HG03025 (cell line): Measurements from ENCODE around the gene RBM28.
"Not testable (repeated sequence)": the region's sequence is repeated elsewhere in the genome, so short reads cannot be mapped to it uniquely, and the experiment has no call there.

Experiments used
- ATAC-seq: cut with Tn5 transposase; IDR thresholded peaks from one replicate; pipeline ENCODE4 v1.9.1; 2021; ENCODE audit warnings: mild to moderate bottlenecking, moderate library complexity; ENCODE audit not compliant: unreplicated experiment, low FRiP score

RBM28 gene

DNA sequence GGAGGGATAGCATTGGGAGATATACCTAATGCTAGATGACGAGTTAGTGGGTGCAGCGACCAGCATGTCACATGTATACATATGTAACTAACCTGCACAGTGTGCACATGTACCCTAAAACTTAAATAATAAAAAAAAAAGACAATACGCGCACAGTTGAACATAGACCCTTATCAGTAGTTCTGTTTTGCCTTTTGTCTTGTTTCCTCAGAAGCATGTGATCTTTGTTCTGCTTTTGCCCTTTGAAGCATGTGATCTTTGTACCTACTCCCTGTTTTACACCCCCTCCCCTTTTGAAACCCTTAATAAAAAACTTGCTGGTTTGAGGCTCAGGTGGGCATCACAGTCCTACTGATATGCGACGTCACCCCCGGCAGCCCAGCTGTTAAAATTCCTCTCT, 45.7 kb downstream of the RBM28 start:
- not testable (repeated sequence) for ATAC-seq

DNA sequence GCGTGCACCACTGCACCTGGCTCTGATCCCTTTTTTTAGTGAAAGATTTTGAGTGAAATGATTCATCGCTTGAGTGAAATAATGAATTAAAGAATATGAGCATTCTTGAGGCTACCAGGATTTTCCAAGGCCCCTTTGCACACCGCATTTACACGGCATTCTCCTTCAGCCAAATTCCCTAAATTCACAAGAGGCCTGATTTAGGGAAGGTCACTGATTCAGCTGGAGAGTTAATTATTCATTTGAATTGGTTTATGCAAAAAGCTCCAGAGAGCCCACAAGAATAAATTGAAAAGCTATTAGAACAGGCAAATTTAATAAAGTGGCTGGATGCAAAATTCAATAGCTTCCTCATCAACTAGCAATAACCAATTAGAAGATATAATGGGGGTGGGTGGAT, 56.2 kb downstream of the RBM28 start:
- ATAC-seq = no peak

DNA sequence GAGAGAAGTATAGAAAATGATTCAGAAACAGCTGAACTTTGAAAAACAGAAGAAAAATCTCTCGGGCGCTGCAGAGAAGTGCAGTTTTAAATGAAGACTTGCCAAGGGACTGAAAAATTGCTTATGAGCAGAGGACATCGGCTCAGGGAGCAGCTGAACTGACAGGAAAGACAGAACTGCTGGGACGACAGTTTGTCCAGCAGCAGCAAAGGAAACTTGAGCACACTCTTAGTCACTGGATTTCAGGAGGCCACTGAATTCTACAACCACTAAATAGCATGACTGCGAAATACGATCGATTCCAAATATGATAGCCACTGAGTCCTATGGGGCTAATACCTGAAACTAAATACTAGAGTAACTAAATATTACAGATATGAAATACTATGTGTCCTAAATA, 59.6 kb downstream of the RBM28 start:
- no peak for ATAC-seq

DNA sequence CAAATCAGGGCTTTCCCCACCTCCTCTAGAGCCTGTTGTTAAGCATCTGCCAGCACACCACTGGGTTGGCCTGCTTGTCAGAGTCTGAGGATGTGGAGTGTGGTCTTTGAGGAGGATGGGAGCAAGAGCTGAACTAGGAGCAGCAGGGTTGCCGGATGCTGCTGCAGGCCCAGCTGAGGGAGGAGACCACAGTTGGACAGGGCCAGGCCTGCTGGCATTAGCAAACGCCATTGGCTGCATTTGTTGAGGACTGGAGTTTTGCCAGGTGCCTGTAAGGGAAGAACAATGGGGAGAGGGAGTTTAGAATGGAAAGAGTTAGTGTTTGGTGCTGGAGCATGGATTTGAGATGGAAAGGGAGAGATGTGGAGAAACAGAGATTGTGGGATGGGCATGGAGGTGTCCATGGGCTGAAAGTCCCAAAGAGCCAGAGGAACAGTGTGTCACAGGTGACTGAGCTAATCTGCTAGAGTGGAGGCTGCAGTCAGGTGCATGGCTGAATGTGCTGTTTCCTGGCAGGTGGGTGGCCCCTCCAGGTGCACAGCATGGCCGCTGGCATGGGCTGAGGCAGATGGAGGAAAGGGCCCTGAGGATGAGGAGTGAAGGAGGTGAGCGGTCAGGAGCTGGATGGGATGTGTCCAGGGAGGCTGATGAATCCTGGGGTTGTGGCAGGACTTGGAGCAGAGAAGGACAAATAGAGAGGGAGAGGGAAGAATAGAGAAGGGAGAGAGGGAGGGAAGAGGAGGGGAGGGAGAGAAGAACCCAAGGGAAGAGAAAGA, 61.9 kb downstream of the RBM28 start:
- ATAC-seq = no peak

DNA sequence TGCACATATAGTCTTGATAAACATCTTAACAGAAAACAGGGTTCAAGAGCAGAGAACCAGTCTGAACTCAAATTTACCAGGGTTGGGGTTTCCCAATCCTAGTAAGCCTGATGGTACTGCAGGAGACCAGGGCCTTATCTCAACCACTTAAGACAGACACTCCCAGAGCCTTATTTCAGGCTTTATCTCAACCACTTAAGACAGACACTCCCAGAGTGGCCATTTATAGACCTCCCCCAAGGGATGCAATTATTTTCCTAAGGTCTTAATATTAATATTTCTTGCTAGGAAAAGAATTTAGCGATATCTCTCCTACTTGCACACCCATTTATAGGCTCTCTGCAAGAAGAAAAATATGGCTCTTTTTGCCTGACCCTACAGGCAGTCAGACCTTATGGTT, 63.3 kb downstream of the RBM28 start:
- not testable (repeated sequence) for ATAC-seq

DNA sequence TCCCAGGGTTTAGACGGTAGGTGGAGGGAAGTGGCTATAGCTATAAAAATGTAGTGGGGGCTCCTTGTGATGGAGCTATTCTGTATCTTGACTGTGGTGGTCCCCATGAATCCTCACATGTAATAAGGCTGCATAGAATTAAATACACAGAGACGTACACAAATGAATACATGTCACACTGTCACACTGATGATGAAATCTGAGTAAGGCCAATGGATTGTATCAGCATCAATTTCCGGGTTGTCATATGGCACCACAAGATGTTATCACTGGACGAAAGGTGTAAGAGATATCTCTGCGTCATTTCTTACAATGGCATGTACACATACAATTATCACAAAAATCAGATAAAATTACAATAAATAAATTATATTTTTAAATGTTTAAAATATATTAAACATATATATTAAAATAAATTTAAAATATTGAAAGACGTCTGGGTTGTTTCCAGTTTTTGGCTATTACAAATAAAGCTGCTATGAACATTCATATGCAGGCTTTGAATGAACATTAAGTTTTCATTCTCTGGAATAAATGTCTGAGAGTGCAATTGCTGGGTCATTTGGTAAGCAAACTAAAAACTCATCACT, 64.5 kb downstream of the RBM28 start:
- no peak for ATAC-seq

DNA sequence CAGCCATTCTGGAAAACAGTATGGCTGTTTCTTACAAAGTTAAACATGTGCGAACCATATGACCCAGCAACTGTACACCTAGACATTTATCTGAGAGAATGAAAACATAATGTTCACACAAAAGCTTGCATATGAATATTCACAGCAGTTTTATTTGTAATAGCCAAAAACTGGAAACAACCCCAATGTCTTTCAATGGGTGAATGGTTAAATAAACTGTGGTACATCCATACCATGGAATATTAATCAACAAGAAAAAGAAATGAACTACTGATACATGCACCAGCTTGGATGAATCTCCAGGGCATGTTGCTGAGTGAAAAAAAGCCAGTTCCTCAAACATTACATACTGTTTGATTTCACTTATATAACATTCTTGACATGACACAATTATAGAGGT, 65.3 kb downstream of the RBM28 start:
- no peak for ATAC-seq

DNA sequence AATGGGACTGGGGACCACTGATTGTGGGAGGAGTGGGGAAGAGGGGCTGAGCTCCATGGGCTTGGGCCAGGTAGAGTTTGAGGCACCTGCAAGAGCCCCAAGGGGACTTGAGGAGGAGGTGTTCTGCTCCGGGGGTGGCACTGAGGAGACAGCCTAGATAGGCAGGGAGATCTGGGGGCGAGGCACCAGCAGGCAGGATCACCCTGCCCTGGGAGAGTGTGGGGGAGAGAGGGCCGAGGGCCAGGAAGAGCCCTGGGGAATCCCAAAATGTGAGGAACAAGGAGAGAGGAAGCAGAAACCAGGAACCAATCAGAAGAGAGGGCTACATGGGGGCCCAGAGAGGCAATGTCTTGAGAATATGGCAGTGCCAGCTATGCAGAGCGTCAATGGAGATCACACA, 68.0 kb downstream of the RBM28 start:
- no peak for ATAC-seq

DNA sequence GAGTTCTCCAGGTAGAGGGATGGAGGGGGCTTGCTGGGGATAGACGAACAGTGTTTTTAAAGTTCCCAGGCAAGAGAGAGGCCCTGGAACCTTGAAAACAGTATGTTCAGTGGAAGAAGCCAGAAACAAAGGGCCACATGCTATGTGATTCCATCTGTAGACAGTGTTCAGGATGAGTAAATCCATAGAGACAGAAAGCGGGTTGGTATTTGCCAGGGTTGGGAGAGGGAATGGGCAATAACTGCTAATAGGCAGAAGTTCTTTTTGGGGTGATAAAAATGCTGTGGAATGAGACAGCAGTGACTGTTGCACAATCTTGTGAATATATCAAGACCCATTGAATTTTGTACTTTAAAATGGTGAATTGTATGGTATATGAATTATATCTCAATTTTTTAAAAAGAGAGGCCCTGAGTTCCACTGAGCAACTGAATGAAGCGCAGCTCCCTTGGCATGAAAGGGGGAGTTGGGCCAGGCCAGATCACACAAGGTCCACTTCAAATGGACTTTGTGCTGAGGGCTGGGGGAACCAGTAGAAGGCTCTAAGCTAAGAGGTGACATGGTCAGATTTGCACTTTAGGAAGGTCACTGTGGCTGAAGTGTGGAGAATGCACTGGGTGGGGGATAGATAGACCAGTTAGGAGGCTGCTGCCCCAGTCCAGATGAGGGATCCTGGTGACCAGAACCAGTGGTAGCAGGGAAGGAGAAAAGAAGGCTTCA, 68.7 kb downstream of the RBM28 start:
- ATAC-seq = no peak

DNA sequence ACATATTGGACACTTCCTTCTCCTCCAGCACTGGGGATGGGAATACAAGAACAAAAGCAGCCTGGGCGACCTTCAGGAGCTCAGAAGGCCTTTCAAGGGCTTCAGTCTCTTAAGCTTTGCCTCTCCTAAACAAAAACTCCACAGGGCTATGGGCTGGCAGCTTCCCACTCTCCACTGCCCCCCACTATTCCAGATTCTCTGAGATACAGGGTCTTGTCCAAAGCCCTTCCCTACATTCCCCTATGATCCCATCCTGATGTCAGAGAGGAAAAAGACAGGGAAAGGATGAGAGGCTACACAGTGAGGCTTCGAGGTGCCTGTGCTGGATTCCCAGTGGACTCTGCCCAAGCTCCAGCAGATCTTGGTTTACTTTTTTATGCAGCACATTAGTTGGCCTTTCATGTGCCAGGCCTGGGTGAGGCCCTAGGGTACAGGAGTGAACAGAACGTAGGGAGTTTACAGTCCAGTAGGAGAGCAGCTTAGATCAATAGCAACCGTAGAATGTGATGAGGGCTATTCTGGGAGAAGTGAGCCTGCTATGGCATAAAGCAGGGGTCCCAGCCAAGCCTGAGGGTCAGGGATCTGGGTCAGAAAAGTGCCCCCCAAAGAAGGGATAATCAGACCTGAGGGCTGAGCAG, 69.3 kb downstream of the RBM28 start:
- no peak for ATAC-seq

DNA sequence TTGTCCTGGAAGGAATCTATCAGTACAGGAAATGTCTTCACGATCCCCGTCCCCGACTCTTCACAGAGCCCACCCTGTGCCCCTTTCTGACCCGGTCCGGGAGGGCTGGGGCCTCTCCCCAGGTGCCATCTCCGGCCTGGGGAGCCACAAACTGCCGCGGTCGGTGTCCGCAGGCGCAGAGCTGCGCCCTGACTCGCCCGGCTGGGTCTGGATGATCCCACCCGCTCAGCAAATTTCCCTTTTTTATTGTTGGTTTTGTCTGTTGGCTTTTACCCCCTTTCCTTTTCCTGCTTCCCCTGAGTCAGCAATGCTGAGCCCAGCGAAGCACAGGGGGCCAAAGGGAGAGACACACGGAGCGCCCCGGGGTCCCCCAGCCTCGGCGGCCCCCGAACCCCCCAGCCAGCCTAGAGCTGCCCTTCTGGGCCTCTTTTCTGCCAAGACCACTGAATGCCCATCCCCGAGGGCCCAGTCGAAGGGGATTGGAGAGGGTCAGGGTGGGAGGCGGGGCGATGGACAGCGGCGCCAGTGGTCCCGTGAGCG, 71.7 kb downstream of the RBM28 start:
- no peak for ATAC-seq

DNA sequence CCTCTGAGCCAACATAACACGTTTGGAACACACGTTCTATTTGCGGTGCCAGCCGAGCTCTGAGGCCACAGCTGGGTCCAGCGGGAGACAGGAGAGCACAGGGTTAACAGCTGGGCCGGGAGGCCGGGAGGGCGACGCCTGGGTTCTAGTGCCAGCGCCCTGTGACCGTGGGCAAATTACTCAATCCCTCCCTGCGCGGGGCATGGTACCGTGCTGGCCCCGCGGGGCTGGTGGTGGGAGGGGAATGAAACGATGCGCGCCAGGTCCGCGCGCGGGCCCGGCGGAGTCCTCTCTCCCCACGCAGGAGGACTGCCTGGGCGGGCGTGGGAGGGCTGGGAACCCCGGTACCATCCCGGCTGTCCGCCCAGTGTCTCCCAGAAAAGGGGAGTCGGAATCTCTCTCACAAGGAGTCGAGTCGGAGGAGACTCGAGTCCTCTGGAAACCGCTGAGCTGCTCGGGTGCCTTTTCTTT, 72.2 kb downstream of the RBM28 start:
- ATAC-seq = no peak

DNA sequence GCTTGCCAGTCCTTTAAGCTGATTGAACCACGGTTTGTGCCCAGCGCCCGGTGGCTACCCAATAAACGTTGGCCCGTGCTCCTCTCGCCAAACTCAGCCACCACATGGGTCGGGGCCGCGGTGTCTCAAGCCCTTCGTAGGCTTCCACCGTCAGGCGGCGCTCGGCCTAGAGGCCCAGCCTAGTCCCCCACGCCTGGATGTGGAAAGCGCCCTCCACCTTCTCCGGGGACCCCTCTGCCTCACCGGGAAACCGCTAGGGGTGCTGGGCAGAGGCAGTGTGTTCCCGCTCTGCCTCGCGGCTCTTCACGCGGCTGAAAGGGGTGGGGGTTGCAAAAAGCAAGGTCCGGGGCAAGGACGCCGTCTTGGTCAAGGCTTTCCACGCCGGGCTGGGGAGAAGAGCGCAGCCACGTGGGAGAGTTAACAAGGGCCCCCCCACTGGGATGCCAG, 72.9 kb downstream of the RBM28 start:
- no peak for ATAC-seq

DNA sequence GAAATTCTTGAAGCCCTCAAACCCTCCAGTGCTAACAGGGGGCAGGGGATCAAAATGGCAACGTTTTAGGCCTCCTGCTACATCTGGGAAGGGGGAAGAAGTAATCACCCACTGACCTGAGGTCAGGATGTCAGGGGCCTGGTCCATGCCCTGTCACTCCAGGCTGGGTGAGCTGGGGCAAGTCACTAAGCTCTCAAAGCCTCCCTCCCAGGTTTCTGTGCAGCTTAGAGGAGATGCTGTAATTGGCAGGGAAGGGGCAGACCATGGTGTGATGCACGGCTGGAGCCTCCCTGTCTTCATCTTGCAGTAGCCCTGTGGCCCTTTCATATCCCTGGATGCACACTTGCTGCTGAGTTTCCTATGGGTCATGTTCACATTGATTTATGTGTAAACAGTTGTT, 75.5 kb downstream of the RBM28 start:
- ATAC-seq = no peak

DNA sequence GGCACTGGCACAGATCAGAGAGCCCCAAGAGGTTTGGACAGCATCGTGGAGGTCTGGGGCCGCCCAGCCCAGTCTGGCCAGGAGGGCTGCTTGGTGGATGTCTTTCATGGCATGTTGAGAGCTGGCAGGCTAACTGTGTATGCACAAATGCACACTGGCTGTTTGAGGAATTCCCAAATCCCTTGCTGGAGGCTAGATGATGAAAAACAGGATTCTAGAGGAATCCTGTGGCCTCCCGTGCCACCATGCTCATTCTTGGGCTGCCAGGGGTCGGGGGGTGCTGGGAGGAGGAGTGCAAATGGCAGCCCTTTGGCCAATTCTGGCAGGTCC, 76.1 kb downstream of the RBM28 start:
- no peak for ATAC-seq

DNA sequence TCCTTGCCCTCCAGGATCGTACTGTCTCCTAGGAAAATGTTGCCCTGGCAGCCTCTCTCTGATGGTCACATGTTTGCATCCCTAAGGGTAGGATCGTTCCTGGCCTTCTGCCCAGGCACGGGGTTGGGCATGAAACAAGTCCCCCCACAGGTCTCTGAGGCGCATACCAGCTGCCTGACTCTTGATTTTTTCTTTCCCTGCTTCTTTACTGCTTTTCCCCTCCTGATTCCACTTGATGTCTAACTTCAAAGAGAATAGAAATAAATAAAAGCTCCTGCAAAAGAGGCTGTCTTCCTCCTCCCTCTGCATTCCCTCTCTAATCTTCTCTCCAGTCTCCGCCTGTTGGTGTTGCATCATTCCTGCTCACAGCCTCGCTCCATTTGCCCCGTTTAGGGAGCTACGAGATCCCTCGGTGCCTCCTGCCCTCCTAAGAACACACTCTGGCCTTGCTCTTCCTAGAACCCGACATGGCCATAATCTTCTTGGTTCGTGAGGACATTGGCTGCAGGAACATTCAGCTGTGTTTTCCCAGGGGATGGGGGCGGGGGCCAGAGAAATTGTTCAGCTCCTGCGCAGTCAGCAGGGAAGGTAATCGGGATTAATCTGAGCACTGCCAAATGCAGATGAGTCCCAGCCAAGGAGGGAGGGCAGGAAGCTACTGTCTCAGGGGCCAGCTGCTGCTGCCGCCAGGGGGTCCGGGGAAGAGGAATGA, 76.7 kb downstream of the RBM28 start:
- no peak for ATAC-seq

DNA sequence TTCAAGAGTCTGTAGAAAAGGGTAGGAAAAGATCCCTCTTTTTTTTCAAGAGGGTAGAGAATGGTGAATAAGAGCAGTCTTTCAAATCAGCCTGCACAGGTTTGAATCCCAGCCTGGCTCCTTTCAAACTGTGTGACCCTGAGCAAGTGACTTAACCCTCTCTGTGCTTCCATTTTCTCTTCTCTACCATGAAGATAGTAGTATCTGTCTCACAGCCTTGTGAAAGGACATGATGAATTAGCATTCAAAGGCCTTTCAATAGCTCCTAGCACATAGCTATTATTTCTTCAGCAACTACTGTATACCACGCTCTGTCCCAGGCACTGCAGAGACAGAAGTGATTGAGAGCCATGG, 77.2 kb downstream of the RBM28 start:
- no peak for ATAC-seq

DNA sequence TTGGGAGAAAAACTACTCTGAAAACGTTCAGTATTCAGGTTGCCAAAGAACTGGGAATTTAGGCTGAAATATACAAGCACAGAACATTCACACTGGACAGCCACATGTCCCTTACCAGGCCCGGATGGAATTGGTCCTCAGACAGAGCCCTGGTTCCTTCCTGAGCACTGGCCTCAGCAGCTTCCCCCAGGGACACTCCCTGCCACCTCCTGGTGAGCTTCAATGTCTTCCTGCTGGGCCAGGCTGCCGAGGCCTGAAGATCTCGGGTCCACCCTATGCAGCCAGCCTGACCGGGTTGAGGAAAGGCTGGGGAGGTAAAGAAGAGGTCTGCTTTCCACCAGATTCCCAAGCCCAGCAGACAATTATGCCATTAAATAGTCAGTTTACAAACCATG, 77.8 kb downstream of the RBM28 start:
- no peak for ATAC-seq

DNA sequence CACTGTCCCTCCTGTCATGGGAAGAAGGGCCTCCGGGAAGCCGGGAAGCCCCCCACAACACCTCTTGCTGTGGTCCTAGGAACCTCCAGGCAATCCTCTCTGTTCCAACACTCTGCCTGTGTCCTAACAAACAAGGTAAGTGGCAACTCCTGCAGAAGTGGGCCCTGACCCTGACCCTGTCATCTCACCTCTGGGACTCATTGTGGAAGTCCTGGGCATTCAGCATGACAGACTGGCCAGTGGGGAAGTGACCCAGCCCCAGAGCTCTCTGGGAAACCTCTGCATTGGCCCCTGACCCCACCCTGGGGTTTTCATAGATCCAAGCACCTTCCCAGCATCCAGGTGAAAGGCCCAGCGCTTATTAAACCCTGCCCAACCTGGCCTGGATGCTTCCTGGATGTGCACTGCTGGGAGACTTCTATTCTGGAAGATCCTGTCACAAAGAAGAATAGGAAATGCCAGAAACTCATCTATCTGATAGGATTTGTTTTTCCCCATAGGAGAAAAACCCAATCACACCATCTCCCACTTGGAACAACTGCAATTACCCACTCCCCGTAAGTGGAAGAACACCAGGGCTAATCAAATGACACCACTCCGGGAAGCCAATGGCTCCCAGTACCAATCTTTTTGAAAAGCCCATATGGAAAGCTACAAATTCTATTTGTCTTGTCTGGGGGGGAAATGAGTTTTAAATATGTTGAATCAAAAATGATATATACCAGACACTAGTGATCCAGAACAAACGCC, 78.4 kb downstream of the RBM28 start:
- ATAC-seq = no peak

DNA sequence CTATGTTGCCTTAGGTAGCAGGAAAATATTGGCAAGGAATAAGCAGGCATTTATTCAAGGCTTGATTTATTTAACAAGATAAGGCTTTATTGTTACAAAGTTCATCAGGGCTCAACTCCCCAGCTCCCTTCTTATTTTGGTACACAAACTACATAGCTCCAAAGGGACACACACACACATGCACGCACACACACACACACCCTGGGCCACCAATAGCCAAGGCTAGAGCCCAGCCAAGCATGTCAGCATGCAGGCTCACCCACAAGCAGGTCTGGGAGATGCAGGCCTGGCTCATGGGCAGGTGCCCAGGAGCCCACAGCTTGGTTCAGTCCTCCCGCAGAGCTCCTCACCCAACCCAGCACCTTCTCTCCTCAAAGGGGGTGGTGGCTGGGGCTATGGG, 79.2 kb downstream of the RBM28 start:
- no peak for ATAC-seq
